H4 (cell line): ENCODE data around the gene EPHA6. TPM values are rescaled to one million over a fixed set of nuclear protein-coding genes. Genes with fewer than 3 reads are reported as not detected.

ENCODE experiments used
- DNase-seq: peaks from one replicate; pipeline ENCODE4 v3.0.0-alpha.2; 2015; ENCODE audit warnings: low spot score
- total RNA-seq: library from RNA; depleted of rRNA; stranded (reverse); fragments of >200 nt; shearing (Covaris generic); gene quantifications from 2 replicates; pipeline ENCODE4 v1.2.3, GENCODE V29; 2014; rRNA removed

The EPHA6 gene
- total RNA-seq = 7.3 and 7.7 TPM in 2 replicates

DNA sequence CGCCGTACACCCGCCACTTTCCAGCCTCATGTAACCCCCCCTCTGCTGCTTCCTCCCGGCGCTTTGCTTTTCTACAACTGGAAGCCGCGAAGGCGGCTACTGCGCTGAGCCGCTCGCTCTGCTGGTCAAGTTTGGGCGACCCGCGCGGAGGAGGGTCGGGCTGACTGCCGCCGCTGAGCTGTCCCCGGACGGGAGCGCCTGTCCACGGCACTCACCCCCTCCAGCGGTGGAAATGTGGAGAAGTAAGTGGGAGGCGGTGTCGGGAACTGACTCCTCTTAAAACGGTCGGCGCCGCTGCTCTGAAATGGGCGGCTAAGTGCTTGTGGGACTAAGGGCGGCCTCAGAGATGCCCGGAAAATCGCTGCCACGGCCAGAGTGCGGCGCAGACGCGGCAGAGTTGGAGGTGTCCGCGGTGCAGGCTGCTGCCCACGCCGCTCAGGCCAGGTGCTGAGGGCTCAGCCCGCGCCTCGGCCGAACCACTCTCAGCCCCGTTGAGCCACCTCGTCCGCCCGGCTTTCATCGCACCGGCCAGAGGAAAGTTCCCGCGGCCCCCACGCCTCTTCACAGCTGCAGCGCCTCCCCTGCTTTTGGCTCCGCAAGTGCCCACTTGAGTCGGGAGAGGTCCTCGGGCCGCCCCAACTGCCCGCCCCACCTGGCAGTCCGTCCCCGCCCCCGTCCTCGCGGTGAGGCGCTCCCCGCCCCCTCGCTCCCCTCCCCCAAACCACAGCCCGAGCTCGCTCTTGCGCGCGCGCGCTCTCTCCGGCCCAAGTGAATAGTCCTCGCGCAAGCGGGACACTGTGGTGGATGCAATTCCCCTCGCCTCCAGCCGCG lies at the start of gene EPHA6:
Gene EPHA6, plus strand, starts transcription at position 775 of the 831 bp plus-strand sequence.
- DNase-seq = peak; percentile 71

DNA sequence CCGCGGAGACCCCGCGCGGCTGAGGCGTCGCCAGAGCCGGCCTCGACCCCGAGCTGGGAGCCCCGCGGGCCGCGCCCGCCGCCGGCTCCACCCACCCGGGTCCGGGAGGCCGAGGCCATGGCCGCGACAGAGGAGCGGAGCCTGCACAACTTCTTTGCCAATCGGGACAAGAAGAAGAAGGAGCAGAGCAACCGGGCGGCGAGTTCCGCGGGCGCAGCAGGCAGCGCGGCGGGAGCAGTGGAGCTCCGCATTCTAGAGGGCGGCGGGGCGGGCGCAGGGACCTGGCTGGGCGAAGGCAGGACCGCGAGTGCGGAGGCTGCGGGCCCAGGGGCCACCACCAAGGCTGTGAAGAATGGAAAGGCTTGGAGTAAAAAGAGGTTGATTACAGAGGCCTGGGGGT lies 37.6 kb upstream of the EPHA6 start:
- no peak for DNase-seq

DNA sequence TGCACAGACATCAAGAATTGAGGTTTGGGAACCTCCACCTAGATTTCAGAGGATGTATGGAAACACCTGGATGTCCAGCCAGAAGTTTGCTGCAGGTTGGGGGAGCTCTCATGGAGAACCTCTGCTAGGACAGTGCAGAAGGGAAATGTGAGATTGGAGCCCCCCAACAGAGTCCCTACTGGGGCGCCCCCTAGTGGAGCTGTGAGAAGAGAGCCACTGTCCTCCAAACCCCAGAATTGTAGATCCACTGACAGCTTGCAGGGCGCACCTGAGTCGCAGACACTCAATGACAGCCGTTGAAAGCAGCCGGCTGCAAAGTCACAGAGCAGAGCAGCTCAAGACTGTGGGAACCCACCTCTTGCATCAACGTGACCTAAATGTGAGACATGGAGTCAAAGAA lies 34.6 kb upstream of the EPHA6 start:
- no peak for DNase-seq

DNA sequence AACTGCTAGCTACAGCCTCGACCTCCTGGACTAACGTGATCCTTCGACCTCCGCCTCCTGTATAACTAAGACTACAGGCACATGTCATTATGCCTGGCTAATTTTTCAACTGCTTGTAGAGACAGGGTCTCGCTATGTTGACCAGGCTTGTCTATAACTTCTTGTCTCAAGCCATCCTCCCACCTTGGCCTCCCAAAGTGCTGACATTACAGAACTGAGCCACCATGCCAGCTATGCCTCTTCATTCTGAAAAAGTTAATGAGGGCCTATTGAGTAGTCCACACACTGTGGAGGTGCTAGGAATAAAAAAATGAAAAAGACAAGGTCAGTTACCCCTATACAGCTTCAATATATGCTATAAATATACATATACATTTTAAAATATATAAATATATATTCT lies 18.3 kb upstream of the EPHA6 start:
- no peak for DNase-seq

DNA sequence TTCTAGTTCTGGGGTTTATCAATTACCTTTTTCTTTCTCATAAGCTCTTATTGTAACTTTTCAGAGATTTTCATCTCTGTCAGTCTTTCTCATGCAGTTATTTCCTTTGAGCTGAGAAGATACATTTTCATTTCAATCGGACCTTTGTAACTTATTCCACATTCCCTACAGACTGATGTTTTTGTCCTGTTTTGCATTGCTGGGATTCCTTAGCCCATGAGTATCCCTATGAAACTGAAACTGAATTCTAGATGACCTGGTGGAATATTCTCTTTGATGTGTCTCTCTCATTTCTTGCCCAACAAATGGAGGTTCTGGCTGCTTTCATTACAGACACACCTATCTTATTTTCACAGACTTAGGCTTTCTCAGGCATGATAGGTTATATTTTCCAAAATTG lies 10.5 kb upstream of the EPHA6 start:
- peak; percentile 10 for DNase-seq

DNA sequence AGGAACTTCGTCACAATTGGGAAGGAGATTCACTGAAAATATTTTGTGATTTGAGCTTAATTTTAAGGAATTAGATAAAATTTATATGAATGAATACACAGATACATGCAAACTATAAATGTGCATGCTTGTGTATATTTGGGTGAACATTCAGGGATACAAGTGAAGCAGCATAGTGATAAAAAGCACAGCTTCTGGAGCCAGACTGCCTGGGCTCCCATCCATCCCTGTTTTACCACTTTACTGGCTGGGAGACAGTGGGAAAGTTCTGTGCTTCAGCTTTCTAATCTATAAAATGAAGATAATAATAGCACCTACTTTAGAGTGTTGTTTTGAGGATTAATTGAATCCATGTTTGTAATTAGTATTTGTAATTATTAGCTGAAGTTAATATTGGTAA lies 8.1 kb upstream of the EPHA6 start:
- no peak for DNase-seq

DNA sequence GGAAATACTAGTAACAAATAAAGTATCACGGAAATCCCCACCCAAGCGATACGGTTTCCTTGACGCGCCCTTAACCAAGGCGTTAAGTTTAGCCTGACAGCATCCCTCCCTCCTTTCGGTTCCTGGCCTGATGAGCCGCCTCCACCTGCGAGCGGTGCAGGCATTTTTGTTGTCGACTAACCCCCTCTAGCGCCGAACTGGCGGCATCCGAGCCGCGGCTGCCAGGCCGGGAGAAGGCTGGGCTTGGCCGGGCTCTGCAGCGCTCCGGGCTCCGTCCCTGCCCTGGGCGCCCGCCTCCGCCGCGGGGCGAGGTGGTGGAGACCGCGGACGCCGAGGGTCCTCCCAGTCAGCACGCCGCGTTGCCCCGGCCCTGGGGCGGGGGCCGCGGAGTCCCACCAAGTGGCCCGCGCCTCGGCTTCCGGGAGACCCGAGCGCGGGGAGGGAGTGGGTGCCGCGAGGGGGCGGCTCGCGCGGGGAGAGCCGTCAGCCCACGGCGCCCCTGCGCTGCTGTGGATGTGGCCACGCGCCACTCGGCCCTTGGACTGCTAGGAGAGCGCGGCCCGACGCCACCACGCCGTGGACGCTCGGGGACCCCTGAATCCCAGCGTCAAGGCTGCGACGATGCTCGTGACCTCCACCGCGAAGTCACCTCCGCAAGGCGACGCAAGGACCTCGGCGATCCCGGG lies 1.1 kb upstream of the EPHA6 start:
- DNase-seq = peak; percentile 79

DNA sequence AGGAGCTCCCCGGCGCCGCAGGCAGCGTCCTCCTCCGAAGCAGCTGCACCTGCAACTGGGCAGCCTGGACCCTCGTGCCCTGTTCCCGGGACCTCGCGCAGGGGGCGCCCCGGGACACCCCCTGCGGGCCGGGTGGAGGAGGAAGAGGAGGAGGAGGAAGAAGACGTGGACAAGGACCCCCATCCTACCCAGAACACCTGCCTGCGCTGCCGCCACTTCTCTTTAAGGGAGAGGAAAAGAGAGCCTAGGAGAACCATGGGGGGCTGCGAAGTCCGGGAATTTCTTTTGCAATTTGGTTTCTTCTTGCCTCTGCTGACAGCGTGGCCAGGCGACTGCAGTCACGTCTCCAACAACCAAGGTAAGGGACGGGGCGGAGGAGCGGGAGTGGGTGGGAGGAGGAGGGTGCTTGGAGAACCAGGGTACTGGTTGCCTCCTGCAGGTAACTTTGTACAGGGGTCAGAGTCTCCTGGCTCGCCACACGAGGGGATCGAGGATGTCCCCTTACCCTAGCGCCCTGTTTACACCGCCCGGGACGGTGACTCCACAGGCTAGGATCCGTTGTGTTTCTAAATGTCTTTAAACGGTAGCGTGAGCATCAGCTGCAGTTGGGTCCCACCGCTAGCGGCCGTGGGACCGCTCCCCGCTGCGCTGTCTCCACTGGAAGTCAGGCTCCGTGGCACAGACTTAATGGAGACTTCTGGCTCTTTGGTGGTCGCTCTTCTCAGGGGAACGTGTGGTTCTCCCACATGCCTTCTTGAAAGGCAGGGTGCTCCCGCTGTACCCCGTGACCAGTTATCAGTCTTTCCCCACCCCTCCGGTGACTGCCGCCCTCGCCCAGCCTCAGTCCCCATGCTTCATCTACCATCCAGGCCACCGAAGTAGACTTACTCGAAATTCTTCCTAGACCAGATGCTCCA lies 515 bp downstream of the EPHA6 start:
- no peak for DNase-seq

DNA sequence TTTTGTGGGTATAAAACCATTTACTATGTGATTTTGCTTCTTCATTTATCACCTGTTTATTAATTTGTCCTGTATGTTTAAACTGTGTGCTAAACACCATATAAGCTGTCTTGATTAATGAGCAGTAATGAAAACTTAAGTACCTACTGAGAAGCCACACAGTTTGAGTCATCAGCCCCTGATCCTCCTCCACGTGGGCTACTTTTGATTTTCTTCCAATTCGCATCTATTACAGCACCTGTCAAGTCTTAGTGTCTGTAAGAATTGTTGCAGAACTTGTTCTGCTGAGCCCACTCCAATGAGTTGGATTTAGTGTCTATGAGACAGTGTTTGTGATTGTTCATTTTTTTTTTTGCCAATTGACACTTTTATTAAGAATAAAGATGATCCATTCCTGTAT lies 16.8 kb downstream of the EPHA6 start:
- no peak for DNase-seq

DNA sequence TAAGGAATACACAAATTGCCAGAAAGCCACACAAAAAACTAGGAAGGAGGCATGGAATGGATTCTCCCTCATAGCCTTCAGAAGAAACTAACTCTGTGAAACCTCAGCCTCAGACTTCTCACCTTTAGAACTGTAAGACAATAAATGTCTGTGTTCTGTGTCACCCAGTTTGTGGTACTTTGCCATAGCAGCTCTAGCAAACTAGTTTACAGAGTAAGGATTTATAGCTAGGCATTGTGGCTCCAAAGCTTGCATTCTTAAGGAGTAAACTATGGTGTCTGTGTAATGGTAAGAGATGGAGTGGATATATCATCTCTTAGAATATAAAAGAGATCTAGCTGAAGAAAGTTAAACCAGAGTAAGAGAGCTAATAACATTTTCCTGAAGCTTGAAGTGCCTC lies 18.9 kb downstream of the EPHA6 start:
- no peak for DNase-seq

DNA sequence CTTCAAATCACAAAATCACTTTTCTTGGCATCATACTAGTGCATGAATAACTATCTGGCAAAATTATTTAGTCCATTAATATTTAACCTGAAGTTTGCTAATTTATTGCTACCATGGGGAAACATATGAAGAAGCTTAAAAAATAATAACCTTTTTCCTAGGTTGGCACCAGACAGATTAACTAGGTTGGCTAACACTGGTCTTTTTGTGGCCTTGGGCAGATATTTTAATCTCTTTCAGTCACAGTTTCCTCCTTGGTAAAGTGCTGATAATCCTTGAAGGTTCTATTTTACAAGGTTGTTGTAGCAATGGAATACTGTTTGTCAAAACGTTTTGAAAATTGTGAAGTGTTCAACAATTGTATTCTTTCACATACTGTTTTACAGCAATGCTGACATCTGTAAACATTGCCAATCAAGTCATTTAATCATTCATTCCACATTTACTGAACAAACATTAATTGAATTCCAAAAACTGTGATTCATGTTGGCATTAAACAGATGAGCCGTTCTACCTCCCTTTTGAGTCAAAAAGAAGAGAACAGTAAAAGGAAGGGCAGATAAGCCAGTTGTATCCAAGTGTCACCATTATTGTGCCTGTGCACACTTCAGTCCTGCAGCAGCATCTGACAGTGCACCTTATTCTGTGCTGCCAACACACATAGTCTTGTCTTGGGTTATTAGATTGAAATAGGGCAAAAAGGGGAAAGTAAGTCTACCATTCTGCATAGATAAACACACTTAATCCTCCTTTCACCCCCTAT lies 21.9 kb downstream of the EPHA6 start:
- DNase-seq = no peak

DNA sequence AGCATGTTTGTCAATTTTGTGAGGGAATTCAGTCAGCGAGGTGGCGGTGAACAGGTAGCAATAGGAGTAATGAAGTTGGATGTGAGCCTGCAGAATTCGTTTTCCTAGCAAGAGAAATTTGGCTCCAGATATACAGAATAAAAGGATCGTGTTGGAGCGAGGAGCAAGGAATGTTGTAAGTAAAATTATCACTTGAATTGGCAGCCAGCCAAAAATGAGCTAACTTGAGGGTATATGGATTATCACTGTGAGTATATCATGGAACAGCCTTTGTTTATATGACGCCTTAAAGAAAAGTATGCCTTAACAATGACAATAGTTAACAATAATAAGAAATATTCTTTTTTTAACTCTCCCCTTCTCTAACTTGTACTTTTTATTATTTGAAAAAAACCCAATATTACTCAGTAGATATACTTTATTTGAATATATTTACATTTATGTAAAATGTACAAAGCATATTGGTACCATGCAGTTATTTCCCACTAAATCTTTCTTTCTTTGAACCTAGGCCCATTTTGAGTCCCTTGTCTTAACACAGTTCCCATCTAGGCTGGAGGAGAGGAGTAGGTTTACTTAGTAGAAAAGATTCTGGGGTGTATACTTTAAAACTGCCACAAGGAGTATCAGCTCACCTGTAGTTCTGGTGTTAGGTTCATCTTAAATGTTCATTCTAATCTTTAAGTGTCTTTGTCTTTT lies 29.3 kb downstream of the EPHA6 start:
- no peak for DNase-seq

DNA sequence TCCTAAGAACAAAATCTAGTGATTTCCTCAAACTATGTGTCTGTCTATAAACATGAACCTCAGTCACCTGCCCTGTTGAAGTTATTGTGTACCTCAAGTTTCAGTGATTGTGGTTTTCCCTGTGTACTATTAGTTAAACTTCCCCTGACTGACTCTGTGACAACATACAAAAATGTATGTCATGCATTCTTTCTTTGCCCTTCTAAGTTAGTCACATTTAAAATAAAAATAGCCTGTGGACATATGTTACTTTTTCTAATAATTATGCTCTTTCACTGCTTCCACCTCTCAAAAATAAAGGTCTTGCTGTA lies 29.8 kb downstream of the EPHA6 start:
- DNase-seq = no peak

DNA sequence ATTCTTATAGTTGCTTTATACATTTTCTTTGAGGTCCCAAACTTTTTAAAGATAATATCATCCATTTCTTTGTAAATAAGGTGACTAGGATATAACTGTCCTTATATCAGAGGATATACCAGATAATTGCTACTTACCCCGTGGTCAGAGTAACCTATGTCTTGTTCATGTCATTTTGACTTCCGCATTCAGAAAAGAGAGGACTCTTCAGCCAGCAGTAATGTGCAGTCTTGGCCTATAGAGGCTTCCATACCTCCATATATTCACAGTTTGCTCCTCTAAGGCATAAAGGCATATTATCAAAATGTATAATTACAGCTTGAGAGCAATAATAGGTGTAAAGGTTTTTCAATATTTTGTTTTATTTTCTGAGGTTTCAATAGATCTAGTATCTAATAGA lies 38.5 kb downstream of the EPHA6 start:
- no peak for DNase-seq

DNA sequence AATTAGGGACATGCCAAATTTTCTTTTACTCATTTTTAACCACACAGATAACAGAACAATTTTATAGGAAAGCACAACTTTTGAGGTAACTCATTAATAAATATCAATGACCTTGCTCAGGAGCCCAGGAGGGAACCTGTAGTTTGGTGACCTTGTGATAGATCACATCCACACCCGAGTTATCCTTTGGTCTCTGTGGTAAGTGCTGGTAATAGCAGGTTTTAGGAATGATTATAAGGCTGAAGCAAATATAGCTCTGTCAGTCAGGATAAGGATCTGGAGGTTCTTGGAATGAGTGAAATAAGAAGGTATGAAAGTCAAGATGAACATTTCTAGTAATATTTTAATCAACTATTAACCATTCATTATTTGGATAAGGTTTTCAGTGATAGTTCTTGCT lies 46.5 kb downstream of the EPHA6 start:
- DNase-seq = no peak

DNA sequence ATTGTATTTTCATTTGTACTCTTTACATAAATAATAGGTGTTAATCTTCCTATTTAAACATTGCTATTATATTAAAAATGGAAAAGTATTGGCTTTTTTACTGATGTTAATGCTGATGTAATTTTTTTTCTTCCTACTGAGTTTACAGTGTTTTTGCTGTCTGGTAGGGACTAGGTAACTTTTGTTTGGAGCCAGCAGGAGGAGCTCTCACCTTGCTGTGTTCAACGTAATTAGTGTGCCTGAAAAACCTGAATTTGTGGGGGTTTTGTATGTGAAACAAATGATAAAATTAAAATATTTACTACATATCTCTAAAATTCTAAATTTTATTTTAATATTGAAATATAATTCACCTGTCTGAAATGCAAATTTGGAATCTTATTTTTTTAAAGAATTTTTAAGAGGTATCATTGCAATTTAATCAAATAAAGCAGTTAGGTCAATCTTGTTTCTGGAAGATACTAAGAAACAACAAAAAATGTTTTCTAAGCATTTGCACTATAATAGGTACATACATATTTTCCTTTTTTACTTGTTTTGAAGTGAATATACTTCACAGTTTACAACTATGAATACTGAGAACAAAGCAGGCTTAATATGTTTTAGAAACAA lies 48.8 kb downstream of the EPHA6 start:
- DNase-seq = peak; percentile 52

DNA sequence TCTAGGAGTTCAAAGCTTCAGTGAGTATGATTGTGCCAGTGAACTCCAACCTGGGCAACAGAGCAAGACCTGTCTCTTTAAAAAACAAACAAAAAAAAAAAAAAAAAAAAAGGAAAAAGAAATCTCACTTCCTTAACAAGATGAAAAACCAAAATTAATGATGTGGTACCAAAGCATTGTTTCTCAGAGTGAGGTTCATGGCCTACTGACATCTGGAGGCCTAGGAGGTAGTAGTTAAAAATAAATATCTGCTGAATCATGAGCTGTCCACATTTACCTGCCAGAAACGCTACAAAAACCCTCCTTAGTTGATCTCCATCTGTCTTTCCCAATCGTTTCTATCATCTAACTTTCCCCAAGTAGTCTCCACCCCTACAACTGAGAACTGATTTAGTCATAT lies 51.2 kb downstream of the EPHA6 start:
- no peak for DNase-seq

DNA sequence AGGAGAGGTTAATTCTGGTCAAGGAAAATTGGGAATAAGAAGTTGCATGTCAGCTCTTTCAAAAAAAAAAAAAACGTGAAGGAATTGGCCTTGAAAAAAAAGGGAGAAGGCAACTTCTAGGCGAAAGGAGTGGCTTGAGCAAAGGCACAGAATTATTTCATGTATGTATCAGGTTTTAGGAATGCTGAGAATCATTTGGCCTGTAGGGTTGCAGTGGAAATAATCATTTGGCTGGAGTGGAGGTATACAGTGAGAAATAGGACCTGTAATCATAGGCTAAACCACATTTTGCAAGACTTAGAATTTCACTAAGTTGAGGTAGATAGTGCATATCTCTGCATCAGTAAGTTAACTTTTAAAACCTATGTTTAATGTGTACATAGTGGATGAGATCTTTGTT lies 54.9 kb downstream of the EPHA6 start:
- DNase-seq = no peak

DNA sequence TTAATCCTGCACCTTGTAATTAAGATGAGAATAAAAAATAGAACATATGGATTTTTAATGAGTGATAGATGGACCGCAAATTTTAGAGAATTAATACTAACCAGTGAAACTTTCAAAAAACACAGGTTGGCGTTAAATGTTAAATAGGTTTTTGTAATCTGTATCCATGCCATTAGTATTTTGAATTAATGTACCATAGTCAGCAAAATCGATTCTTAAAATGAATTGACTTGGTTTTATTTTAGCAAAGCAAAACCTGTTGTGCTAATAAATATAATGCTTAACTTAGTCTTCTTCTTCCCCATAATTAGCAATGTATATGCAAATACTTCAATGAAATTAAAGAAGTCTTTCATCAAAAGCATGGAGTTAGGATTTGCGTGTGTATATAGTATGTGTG lies 63.1 kb downstream of the EPHA6 start:
- DNase-seq = no peak

DNA sequence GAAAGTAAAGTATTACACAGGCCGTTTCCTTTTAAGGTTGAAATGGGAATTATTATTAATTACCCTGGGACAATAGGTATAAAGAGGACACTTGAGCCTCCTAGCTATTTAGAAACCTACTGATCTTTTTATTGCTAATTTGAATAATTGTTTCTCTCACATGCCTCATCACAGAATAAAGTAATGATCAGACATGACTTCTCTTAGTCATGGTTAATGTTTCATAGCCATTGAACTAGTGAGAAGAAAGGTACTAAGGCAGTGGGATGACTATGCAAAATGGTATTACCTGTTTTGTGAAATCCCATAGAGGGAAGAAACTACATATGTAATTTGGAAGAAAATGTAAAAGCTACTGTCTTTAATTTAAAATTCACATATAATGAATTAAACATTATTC lies 85.6 kb downstream of the EPHA6 start:
- DNase-seq = no peak

DNA sequence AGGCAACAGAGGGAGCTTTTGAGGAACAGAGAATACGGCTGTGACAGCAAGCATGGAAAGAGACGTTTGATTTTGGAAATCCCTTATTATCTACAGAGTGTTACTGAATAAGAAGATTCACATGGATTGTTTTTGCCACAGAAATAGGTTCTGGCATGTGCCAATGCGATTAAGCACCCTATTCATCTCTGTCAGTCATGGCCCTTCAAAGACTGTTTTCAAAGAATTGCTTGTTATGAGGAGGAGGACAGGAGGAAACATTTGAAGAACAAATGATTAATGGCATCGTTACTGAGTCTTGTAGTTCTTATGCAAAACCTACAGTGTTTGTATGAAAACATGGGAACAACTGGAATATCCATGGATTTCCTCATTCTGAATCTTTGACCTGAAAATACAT lies 86.2 kb downstream of the EPHA6 start:
- DNase-seq = no peak
